HepG2 (cell line): Measurements from ENCODE around the gene CASZ1. TPM values are rescaled to one million over a fixed set of nuclear protein-coding genes. Genes with fewer than 3 reads are reported as not detected.

Source experiments
- HNF1B ChIP-seq: sonication (generic); formaldehyde crosslinking; IDR thresholded peaks from 2 replicates; pipeline ENCODE4 v1.5.1; 2020; ENCODE audit warnings: mild to moderate bottlenecking, moderate library complexity, missing genetic modification reagents
- KDM3A ChIP-seq: IDR thresholded peaks from 2 replicates; pipeline ENCODE4 v1.6.1; 2018; ENCODE audit warnings: low read depth, missing compliant biosample characterization
- KLF9 ChIP-seq: IDR thresholded peaks from 2 replicates; pipeline ENCODE4 v1.6.1; 2016; ENCODE audit warnings: low read depth
- NFKB2 ChIP-seq: sonication (generic); formaldehyde crosslinking; IDR thresholded peaks from 2 replicates; pipeline ENCODE4 v1.4.0; 2020; ENCODE audit warnings: missing genetic modification reagents, borderline replicate concordance
- PBX2 ChIP-seq: IDR thresholded peaks from 2 replicates; pipeline ENCODE4 v1.6.1; 2016; ENCODE audit warnings: control low read depth
- PPARG ChIP-seq: conservative IDR thresholded peaks from 2 replicates; pipeline ENCODE4 v1.6.1; 2016; ENCODE audit warnings: missing biosample characterization, missing genetic modification reagents
- ZBTB40 ChIP-seq, 2 experiments: fragments of 450-650 bp in 1 of 2; sonication (generic) in 1 of 2; formaldehyde crosslinking in 1 of 2; IDR thresholded peaks; 2 replicates each; pipeline versions ENCODE4 v1.6.1 to v1.8.0; 2016 to 2022; ENCODE audit warnings: antibody characterized with exemption in 1 of 2, mild to moderate bottlenecking in 1 of 2, missing genetic modification reagents in 1 of 2
- ZNF501 ChIP-seq: sonication (generic); formaldehyde crosslinking; IDR thresholded peaks from 2 replicates; pipeline ENCODE4 v1.5.1; 2020; ENCODE audit warnings: mild to moderate bottlenecking, moderate library complexity, missing genetic modification reagents
- ZSCAN20 ChIP-seq: sonication (generic); formaldehyde crosslinking; IDR thresholded peaks from 2 replicates; pipeline ENCODE4 v1.4.0; 2020; ENCODE audit warnings: missing genetic modification reagents, mild to moderate bottlenecking, borderline replicate concordance
- polyA plus RNA-seq, 8 experiments: library from polyadenylated mRNA; depleted of rRNA in 3 of 8; stranded (reverse) in 7 of 8; unstranded in 1 of 8; fragments of >200 nt; fragmentation: Illumina TruSeq in 4 of 8; extraction: Trizol in 4 of 8; gene quantifications; 2 replicates each; pipeline versions ENCODE4 v1.2.1 to v1.2.3, GENCODE V29; 2011 to 2016; ENCODE audit warnings: low read depth in 4 of 8, missing spikeins in 1 of 8, mixed read lengths in 1 of 8; ENCODE audit not compliant: insufficient read depth in 1 of 8
- total RNA-seq, 5 experiments: library from RNA; depleted of rRNA; stranded (reverse); fragments of >200 nt; fragmentation: Illumina TruSeq; extraction: Trizol; gene quantifications; 2 replicates each; pipeline ENCODE4 v1.2.3, GENCODE V29; 2016; ENCODE audit warnings: low read depth in 1 of 5
- TF ChIP-seq, protein P1 (sequence below): sonication (generic); formaldehyde crosslinking; conservative IDR thresholded peaks from 2 replicates; pipeline ENCODE4 v1.8.0; 2022; ENCODE audit warnings: missing genetic modification reagents

The CASZ1 gene
- total and polyA plus RNA-seq, 2 of the 13 experiments (the other 11 are each of a cell fraction or from before 2014, with no cell fraction given) = 1.9 to 3.7 TPM

DNA sequence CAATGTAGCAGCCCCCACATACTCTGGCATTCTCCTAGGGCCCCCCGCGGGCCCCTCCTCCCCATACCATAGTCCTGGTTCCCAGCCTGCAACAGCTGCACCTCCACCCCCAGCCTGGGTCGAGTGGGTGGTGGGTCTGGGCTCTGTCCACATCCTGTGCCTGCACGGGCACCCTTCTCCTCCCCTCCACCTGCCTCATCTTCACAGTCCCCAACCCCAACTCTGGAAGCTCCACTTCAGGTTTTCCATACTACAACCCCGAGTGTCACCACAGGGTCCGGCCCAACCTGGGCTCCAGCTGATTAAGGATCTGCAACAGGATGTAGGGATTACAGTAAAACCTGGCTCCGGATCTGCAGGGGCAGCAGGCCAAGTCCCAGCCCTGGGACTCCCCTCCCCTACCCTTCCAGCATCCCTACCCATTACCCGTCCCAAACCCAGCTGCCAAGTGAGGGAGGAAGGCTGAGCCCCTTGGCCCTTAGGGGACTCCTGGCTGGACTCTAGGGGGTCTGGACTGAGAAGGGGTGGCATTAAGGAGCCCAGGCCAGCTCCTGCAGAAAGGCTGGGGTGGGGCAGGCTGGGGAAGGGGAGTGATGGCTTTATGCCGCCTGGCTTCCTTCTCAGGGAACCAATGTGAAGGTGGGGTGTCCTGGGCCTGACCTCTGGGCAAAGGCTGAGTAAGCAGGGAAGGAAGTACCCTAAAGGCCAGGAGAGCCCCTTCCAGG is 116.8 kb downstream of the CASZ1 start (continued):
- TF ChIP-seq ZBTB40 (IDR thresholded peaks at IDR 0.05) = no peak
- no peak for TF ChIP-seq ZBTB40 (CRISPR knock-in tag; IDR thresholded peaks at IDR 0.05)
- peak; percentile 57; the same call in 1 of the 2 replicates for TF ChIP-seq HNF1B (CRISPR knock-in tag)
- peak; percentile 51; the same call in 1 of the 2 replicates for TF ChIP-seq ZNF501 (CRISPR knock-in tag)
- TF ChIP-seq NFKB2 (CRISPR knock-in tag) = no peak
- TF ChIP-seq ZSCAN20 (CRISPR knock-in tag) = no peak
- TF ChIP-seq KDM3A (CRISPR knock-in tag) = no peak
- no peak for TF ChIP-seq PBX2
- TF ChIP-seq, protein P1, sequence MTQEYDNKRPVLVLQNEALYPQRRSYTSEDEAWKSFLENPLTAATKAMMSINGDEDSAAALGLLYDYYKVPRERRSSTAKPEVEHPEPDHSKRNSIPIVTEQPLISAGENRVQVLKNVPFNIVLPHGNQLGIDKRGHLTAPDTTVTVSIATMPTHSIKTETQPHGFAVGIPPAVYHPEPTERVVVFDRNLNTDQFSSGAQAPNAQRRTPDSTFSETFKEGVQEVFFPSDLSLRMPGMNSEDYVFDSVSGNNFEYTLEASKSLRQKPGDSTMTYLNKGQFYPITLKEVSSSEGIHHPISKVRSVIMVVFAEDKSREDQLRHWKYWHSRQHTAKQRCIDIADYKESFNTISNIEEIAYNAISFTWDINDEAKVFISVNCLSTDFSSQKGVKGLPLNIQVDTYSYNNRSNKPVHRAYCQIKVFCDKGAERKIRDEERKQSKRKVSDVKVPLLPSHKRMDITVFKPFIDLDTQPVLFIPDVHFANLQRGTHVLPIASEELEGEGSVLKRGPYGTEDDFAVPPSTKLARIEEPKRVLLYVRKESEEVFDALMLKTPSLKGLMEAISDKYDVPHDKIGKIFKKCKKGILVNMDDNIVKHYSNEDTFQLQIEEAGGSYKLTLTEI (CRISPR knock-in tag) = no peak
- TF ChIP-seq KLF9 (CRISPR knock-in tag) = no peak
- TF ChIP-seq PPARG = no peak
